ENCODE results near the gene STX4. TPM values are rescaled to one million over a fixed set of nuclear protein-coding genes. Genes with fewer than 3 reads are reported as not detected.

The STX4 gene
- total RNA-seq, 1 experiment from 2014 or later, result 32.3 TPM

- Histone ChIP-seq H4K20me1 (ENCODE audit: control insufficient read depth, insufficient read depth, insufficient read length) (no peaks in the 10 kb centered on the region), H3K4me1 (ENCODE audit: insufficient read depth, low read length) (peaks cover 3% of the 10 kb centered on the region; the same call in 1 of the 2 replicates), H3T11ph (ENCODE audit: low read length) (no peak overlapping the region), H2AK5ac (ENCODE audit: insufficient read length, low read length) (no peak overlapping the region), H2BK15ac (ENCODE audit: low read depth, low read length) (no peak overlapping the region), H3K79me2 (ENCODE audit: insufficient read depth, low read length) (no peaks in the 10 kb centered on the region; the same call in 1 of the 2 replicates), H3K4me2 (ENCODE audit: insufficient read depth, insufficient read length, low read length) (no peak overlapping the region), H2AFZ (ENCODE audit: low read length) (no peak overlapping the region), H3K79me1 (ENCODE audit: insufficient read depth, low read depth, low read length, poor library complexity, severe bottlenecking) (no peaks in the 10 kb centered on the region), H3K9ac (ENCODE audit: extremely low read depth, insufficient read length, low read length) (no peak overlapping the region), H3K4ac (ENCODE audit: low read depth, low read length) (no peak overlapping the region), H3K23me2 (ENCODE audit: insufficient read length, low read depth, low read length, poor library complexity, severe bottlenecking) (peaks cover 5% of the 10 kb centered on the region), H3K14ac (ENCODE audit: insufficient read depth, low read length) (no peak overlapping the region), H2BK12ac (ENCODE audit: insufficient read length, low read depth, low read length) (no peak overlapping the region), H3K18ac (ENCODE audit: insufficient read length, low read depth, low read length) (no peak overlapping the region), H4K91ac (ENCODE audit: insufficient read length, low read depth, low read length) (no peak overlapping the region), H2BK120ac (ENCODE audit: low read depth, low read length, poor library complexity, severe bottlenecking) (no peak overlapping the region), H3K9me3 (ENCODE audit: control insufficient read depth, low read depth, low read length) (no peaks in the 10 kb centered on the region), H3K23ac (ENCODE audit: insufficient read length, low read depth, low read length) (no peak overlapping the region), H3K27ac (ENCODE audit: insufficient read length, low read depth, low read length) (no peak overlapping the region), H2BK5ac (ENCODE audit: insufficient read length, low read length) (no peak overlapping the region), H4K5ac (ENCODE audit: insufficient read length, low read depth, low read length) (no peak overlapping the region), H4K8ac (replicated peaks; ENCODE audit: insufficient read length, low read depth, low read length) (no peak overlapping the region), H3K27me3 (ENCODE audit: insufficient read depth, low read length) (no peaks in the 10 kb centered on the region), H3K56ac (ENCODE audit: insufficient read length, low read depth, low read length) (no peak overlapping the region), H2BK20ac (ENCODE audit: low read depth, low read length, poor library complexity, severe bottlenecking) (no peak overlapping the region)
- no CpG with 5 or more reads among the region's 8 CpGs for WGBS (ENCODE audit: extremely low coverage, insufficient read length, low lambda C conversion rate)
- H3K4me1 Mint-ChIP-seq, result peaks cover 27 to 46% of the 10 kb centered on the region in 2 experiments
- TF ChIP-seq, protein P1, sequence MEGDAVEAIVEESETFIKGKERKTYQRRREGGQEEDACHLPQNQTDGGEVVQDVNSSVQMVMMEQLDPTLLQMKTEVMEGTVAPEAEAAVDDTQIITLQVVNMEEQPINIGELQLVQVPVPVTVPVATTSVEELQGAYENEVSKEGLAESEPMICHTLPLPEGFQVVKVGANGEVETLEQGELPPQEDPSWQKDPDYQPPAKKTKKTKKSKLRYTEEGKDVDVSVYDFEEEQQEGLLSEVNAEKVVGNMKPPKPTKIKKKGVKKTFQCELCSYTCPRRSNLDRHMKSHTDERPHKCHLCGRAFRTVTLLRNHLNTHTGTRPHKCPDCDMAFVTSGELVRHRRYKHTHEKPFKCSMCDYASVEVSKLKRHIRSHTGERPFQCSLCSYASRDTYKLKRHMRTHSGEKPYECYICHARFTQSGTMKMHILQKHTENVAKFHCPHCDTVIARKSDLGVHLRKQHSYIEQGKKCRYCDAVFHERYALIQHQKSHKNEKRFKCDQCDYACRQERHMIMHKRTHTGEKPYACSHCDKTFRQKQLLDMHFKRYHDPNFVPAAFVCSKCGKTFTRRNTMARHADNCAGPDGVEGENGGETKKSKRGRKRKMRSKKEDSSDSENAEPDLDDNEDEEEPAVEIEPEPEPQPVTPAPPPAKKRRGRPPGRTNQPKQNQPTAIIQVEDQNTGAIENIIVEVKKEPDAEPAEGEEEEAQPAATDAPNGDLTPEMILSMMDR (conservative IDR thresholded peaks at IDR 0.05), result no peak
- H3K9me3 Mint-ChIP-seq, result no peaks in the 10 kb centered on the region; a peak in 1 of 5 replicates
- no peak for DNase-seq
- peaks cover 8% of the 10 kb centered on the region for H3K27me3 Mint-ChIP-seq (ENCODE audit: low read depth)
- H3K36me3 Mint-ChIP-seq (ENCODE audit: insufficient read depth in 1 of 3, low read depth in 3 of 3), result no peaks in the 10 kb centered on the region; a peak in 1 of 7 replicates
- H3K27ac Mint-ChIP-seq, result no peak overlapping the region
- no peak overlapping the region for H3K4me3 Mint-ChIP-seq
Measured at GRCh38 chr16:31006589-31006988, 26.8 kb upstream of the STX4 start.
